DMS 273 treated with DMSO at 0.1 percent for 48 hours (cell line): ENCODE results near the gene STOML1.
"Not testable (repeated sequence)": the region's sequence is repeated elsewhere in the genome, so short reads cannot be mapped to it uniquely, and the experiment has no call there.

Experiments
- DNase-seq: peaks from one replicate; lab custom pipeline; 2025; lab: John Stamatoyannopoulos, UW

STOML1 gene

DNA sequence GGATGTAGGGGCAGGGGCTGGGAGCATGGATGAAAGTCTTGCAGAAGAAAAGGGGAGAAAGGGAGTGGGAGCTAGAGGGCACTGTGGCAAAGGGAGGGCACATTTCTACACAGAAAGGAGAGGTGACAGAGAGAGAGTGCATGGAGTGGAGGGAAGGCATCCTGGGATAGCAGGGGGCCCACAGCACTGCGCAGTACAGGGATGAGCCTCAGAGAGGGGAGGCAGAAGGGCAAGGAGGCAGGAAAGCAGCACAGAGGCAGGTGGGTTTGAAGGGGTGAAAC is 5.4 kb downstream of the STOML1 start:
- DNase-seq: no peak

DNA sequence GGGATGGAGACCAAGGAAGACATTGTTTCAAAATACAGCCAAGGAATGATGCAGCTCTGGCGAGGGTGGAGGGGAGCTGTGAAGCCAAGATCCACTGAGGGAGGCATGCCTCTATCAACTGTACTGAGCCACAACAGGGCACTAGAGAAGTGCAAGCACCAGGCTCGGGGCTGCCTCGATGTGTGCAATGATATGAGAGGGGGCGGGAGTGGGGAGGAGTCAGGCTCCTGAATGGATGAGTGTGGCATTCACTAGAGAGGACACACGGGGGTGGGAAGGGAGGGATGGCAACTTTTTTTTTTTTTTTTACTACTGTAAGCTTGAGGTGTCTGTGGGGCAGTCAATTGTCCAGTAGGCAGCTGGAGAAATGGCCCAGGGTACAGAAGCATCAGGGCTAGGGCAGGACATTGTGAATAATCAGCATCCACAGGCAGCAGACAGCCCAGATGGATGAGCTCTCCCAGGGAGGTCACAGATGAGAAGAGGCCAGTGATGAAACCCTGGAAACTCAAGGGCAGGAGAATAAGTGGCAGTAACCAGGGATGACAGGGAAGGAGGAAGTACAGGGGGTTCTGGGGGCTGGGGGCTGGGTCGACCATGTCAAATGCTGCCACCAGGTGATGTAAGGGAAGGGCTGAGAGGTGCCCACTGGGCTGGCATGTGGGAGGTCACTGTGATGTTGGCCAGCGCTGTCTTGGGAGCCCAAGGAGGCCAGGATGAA is 5.9 kb downstream of the STOML1 start:
- DNase-seq: no peak

DNA sequence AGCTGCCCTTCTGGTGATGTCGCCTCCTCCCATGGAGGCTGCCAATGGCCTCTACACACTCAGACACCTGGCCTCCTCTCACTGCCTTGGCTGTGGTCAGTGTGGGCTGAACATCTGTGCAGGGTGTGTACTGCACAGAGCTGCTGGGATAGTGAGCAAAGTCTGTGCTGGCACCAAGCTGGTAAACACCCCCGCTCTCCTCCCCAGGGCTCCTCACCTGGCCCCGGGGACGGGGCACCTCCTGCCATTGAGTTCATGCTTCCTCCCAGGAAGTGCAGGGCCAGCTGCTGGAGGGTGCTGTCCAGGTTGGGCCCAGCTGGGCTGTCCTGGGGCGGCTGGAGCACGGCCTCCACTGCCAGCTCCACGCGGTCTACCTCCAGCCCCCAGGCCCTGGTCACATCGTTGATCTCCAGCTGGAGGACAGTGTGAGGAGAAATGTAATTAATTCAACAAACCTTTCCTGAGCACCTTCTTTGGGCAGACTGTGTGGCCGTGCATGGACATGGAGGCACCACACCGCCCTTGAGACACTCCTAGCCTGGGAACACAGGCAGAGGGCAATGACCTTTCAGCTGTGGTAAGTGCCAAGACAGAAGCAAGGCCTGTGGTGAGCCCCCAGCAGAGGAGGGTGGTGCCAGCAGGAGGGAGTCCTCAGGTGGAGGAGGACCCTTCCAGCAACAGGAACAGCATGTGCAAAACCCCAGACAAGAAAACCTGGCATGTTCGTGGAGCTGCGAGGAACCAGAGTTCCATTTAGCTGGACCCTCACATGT is 6.8 kb downstream of the STOML1 start:
- DNase-seq: no peak

DNA sequence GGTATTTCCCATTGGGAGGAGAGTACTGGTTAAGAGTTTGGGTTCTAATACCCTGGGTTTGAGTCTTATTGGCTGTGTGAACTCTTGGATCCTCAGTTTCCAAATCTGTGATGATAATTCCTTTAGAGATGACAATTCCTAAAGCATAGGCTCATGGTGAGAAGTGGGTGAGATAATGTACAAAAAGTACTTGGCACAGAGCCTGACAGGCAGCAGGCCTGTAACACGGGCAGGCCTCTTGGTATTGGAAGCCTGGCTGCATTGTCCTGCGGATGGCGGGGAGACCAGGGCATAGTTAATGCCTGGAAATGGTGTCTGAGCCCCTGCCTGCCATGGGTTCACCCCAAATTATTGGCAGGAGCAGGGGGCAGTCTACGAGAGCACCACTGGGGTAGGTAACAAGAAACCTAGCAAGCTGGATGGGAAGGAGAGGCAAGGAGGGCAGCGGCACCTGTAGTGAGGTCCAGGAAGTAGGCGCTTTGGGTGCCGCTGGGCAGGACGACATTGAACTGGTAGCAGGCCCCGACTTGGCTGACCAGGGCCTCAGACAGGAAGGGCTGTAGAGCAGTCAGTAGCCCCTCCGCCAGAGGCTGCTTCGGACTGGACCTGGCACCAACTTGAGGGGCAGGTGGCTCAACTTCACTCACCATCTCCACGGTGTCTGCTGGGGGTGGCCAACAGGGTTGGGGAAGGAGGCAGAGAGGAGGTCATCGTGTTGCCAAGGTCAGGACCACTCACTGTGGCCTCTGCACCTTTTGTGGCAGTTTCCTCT is 7.7 kb downstream of the STOML1 start:
- no peak for DNase-seq

DNA sequence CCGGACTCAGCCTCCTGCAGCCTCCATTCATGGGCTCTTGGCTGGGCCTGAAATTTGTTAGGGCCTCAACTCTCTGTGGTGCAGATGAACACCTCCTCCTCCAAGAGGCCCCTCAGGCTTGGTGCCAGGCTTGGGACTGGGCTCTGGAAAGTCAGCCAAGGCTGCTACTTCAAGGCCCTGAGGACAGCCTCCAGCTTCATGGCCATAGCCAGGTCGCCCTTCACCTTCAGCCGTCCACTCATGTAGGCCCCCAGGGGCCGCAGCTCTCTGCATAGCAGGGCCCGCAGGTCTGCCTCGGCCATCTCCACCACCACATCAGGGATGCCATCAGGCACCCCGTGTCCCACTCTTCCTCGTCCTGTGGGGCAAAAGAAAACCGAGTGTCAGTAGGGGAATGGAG is 8.3 kb downstream of the STOML1 start:
- no peak for DNase-seq

DNA sequence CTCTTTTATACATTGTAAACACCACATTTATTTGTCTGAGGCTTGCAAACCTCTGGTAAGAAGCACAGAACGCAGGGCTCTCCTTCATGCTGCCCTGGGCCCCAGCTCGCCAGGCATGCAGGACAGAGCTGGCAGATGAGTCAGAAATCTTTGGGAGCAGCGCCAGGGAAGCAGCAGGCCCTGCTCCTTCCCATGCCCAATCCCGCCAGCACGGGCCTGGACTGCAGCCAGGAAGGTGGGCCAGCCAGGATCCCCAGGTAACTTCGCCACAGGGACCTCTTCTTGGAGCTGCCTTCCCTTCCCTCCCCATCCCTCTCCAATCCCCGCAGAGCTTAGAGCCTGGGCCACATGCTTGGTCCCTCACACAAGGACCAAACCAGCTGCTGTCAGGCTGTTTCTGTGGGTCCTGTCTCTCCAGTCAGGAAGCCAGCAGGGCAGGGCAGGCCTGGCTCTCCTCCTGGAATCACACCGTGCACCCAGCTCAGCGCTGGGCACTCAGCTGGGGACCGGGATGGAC is 8.8 kb downstream of the STOML1 start:
- DNase-seq: no peak

DNA sequence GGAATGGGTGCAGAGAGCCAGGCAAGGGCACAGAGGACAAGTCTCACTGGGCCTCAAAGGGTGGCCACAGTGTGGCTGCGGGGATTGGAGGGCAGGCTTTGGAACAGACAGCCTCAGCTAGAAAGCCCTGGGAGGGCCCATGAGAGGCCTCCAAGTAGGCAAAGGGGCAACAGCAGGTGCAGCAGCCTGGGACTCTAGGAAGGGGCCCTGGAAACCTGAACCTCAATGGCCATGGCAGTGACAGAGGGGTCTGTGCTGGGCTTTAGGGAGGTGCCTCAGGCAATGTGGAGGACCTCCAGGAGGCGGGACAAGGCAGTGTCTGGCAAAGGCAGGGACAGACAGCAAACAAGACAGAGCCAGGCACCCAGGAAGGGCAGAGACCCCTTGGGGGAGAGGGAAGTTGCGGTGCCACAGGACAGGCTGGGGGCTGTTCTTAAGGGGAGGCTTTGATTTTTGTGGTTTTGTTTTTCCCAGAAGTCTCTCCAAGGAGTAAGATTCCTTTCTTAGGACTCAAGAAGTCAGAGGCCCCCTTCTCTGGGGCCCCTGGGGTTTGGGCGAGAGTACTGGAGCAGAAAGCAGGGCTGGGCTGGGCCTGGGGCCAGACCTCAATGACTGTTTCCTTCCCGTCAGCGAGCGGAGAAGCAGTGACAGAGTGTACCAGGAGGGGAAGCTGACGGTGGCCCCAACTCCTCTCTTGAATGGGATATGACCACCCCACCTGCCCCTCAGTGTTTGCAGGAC is 9.7 kb downstream of the STOML1 start:
- DNase-seq: no peak

DNA sequence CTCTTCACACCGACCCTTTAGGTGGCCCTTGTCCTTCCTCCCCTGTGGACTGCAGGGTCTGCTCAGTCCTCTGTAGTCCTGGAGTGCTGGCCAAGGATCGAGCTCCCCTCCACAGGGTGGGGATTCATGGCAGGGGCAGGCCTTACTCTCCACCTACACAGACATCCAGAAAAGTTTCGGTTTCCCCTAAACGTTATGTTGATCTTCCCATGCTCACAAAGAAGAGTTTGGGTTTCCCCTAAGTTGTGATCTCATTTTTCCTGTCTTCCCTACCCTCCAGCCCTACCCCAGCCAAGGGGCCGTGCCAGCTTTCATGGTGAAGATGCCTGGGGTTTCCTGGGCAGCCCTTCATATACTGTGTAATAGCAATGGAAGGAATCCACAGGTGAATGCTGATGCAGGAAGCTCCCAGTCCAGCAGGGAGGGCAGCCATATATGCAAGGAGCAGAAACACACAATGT is 10.3 kb downstream of the STOML1 start:
- DNase-seq: no peak

DNA sequence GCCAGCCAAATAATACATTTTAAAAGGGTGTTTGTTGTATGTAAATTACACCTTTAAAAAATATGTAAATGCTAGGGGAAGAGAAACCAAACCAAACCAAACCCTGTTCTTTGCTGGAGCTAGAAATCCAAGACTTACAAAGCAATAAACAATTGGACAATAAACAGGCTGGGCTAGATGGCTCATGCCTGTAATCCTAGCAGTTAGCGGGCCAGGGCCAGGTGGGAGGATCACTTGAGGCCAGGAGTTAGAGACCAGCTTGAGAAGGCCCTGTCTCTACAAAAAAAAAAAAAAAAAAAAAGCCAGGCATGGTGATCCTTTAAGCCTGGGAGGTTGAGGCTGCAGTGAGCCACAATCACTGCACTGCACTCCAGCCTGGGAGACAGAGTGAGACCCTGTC is 12.5 kb downstream of the STOML1 start:
- DNase-seq: no peak

DNA sequence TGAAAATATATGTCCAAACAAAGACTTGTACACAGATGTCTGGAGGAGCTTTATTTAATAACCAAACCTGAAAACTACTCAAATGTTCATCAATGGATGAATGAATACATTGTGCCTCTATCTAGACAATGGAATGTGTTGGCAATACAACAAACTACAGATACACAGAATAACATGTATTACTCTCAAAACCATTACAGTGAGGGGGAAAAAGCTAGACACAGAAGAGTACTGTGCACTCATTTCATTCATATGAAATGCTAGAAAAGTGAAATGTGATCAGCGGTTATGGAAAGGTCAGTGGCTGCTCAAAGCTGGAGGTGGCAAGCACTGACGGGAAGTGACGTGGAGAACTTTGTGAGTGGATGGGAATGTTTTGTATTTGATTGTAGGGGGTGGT is 13.2 kb downstream of the STOML1 start:
- no peak for DNase-seq

DNA sequence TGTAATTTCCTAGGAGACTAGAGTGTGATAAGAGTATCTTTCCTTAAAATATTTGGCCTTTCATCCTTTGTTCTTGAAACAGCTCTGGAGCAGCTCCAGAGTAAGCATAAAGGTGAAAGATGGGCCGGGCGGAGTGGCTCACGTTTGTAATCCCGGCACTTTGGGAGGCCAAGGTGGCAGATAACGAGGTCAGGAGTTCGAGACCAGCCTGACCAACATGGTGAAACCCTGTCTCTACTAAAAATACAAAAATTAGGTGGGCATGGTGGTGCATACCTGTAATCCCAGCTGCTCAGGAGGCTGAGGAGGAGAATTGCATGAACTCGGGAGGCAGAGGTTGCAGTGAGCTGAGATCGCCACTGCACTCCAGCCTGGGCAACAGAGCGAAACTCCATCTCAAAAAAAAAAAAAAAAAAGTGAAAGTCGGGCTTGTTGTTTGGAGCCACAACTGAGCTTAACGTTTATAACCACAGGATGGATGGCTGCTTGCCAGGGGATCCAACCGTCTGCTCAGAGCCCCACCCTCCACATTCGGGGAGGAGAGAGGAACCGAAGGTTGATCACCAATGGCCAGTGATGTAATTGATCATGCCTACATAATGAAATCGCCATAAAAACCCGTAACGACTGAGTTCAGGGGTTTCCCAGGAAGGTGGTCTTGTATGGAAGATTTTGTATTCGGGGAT is 16.5 kb downstream of the STOML1 start:
- DNase-seq: not testable (repeated sequence)

DNA sequence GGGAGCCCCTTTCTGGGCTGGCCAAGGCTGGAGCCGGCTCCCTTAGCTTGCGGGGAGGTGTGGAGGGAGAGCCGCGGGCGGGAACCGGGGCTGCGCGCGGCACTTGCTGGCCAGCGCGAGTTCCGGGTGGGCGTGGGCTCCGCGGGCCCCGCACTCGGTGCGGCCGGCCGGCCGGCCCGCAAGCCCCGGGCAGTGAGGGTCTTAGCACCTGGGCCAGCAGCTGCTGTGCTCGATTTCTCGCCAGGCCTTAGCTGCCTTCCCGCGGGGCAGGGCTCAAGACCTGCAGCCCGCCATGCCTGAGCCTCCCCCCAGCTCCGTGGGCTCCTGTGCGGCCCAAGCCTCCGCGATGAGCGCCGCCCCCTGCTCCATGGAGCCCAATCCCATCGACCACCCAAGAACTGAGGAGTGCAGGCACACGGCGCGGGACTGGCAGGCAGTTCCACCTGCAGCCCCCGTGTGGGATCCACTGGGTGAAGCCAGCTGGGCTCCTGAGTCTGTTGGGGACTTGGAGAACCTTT is 18.4 kb downstream of the STOML1 start:
- not testable (repeated sequence) for DNase-seq

DNA sequence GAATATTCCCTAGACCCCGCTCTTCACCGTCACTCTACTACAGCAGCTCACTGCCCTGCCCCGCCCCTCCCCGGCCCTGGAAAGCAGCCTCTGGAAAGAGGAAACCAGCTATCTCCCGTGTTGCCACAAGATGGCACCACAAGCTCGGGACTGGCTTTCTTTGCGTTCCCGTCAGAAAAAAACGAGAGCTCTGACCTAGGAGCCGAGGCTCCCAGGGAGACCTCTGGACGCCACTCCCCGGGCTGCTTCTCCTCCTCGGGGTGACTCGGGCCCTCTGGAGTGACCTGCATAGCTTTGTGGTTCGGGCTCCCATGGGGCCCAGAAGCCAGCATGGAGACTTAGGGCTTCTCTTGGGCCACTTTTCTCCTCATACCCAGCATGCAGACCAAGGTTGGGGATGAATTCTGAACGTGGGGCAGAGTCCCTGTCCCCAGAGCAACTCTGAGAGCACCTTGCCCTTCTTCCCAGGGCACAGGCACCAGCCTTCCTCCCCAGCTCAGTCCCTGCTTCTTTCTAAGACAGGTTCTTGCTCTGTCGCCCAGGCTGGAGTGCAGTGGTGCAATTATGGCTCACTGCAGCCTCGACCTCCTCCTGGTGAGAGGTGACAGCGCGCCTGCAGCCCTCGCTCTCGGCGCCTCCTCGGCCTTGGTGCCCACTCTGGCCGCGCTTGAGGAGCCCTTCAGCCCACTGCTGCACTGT is 19.0 kb downstream of the STOML1 start:
- peak; percentile 23 for DNase-seq

DNA sequence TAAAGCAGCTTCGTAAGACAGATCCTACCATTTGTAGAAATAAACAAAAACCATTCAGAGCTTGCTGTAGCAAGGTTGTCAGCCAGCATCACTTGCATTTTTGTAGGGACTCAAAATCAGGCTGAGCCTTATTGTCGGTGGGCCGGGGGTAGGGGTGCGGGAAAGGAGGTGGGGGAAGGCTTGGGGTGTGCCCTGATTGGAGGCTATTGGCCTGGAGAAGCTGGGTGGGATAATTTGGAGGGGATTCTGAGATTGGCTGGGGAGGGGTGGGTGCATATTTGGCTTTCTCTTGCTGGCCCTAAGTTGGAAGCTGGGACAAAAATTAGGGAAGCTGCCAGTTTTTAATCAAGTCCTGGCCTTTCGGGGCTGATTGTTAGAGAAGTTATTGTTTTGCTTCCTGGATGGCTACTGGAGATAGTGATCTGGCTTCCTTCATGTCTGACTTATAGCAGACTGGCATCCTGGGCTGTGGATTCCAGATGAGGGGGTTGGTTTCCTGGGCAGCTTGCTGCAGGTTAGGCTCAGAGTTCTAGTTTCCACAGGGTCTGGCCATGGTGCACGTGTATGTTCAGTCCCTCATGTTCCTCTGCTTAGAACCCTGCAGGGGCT is 22.8 kb downstream of the STOML1 start:
- DNase-seq: no peak

DNA sequence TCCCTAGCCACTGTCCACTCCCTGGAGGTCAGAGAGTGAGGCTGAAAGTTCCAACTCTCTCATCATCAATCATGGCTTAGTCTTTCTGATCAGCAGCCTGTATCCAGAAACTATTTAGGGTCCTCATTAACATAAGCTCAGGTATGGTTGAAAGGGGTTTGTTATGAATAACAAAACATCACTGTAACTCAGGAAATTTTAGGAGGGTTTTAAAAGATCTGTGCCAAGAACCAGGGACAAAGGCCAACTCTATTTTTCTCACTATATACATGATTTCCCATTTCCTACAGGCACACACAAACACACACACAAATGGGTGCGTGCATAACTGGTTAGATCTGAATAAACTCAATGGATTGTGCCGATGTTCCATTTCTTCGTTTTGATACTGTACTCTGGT is 23.6 kb downstream of the STOML1 start:
- DNase-seq: no peak

DNA sequence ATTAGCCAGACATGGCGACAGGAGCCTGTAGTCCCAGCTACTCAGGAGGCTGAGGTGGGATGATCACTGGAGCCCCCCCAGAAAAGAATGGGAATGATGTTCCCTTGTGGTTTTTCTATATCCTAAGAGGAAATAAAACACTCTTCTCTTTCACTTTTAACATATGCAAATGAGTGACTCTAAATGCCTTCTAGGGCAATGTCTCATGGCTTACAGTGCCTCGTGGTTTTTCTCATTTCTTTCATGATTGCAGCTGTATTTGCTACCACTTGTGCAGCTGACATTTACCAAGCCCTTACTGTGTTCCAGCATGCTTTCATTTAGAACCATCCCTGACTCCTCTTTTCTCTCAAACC is 26.4 kb downstream of the STOML1 start:
- DNase-seq: no peak

DNA sequence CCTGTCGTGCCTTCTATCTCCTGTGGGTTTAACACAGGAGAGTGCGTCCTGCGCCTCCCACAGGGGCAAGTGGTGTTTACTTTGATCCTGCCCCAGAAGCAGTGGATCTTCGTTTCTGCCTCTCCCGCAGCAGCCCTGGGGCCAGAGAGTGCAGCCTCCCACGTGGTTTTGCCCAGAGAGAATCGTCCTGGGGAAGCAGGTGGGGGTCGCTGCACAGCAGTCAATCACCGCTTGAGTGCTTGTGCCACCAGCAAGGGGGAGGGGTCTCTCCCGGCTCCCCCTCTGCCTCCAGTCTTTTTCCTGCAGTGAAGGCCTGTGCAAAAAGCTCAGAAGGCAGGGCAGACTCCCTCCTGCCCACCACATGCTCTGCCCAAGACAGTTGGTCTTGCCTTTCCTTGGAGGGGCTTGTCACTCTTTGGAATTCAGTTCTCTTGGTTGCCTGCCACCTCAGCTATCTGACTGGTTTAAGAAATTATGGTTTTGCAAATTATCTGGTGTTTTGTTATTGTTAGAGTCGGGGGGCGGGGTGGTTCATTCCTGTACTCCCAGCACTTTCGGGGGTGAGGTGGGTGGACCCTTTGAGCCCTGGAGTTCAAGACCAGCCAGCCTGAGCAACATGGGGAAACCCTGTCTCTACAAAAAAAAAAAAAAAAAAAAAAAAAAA is 26.9 kb downstream of the STOML1 start:
- no peak for DNase-seq

DNA sequence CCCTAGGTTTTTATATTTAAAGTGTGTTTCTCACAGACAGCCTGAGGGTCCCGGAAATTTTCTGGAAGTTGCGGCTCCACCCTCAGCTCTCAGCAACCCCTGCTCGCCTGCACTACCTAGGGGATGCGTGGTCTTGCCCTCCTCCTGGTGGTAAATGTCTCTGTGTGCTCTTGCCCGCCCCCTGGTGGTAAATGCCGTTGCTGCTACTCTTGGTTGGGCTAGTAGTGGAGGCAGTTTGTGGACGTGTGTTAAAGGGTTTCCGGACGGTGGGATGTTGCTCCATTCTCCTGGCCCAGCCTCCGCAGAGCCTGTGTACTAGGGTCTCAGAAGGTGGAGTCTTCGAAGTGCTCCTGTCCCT is 27.4 kb downstream of the STOML1 start:
- DNase-seq: no peak

DNA sequence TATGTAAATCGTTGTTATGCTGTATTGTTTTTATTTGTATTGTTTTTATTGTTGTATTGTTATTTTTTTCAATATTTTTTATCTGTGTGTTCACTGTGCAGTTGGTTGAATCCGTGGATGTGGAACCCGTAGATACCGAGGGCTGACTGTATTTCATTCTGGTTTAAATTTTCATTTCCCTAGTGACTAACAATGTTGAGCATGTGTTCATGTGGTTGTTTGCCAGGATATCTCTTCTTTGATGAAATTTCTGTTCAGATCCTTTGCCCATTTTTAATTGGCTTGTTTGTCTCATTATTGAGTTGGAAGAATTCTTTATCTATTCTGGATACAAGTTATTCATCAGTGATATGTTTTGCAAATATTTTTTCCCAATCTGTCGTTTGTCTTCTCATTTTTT is 29.7 kb downstream of the STOML1 start:
- DNase-seq: no peak
